Gastroesophageal sphincter (tissue), 3 donors: ENCODE results near the gene ZNF74.

Source experiments
- EP300 ChIP-seq: sonication (generic); formaldehyde crosslinking; IDR thresholded peaks from one replicate; pipeline ENCODE4 v1.6.1; 2017; ENCODE audit warnings: antibody characterized with exemption, mild to moderate bottlenecking
- TF ChIP-seq, protein P1 (sequence below), 4 experiments: fragments of 200-600 bp in 2 of 4; fragments of 450-650 bp in 2 of 4; sonication (generic) in 1 of 4; IDR thresholded peaks; one replicate each; pipeline ENCODE4 v1.5.1; 2017 to 2019; ENCODE audit warnings: antibody characterized with exemption in 4 of 4, mild to moderate bottlenecking in 2 of 4, moderate library complexity in 2 of 4

DNA sequence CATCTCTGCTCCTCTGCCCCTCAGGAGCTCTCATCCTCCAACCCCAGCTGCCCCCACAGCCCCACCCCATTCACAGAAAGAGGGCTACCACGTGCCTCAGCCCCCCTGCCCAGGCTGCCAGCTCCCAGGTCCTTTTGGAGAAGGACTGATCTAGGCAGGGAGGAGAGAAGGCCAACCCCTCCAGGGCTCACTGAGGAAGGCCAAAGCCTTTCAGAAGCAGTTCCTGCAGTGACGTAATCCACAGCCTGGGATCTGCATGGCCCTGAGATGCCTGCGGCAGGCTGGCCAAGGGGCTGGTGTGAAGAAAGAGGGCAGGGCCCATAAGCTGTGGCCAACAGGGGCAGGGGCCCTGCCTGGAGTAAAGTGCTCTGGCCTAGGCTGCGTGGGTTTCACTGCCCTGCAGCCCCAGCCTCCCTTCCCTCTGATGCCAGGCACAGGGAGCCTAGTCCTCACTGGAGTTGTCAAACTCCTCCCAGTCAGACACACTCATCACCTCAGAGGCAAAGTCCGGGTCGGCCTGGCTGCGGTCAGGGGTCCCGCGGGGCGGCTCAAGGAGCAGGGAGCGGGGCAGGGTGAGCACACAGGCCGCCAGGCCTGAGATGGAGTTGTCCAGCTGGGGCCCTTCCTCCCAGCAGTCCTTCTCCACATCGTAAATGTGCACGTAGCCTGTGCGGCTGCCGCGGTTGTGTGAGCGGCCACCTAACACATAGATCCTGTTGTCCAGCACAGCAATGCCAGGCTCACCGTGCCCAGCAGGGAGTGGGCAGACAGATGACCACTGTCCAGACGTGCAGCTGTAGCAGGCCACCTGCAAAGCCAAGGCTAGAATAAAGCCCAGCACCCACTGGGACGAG is 47.9 kb downstream of the ZNF74 start:
- TF ChIP-seq, protein P1, sequence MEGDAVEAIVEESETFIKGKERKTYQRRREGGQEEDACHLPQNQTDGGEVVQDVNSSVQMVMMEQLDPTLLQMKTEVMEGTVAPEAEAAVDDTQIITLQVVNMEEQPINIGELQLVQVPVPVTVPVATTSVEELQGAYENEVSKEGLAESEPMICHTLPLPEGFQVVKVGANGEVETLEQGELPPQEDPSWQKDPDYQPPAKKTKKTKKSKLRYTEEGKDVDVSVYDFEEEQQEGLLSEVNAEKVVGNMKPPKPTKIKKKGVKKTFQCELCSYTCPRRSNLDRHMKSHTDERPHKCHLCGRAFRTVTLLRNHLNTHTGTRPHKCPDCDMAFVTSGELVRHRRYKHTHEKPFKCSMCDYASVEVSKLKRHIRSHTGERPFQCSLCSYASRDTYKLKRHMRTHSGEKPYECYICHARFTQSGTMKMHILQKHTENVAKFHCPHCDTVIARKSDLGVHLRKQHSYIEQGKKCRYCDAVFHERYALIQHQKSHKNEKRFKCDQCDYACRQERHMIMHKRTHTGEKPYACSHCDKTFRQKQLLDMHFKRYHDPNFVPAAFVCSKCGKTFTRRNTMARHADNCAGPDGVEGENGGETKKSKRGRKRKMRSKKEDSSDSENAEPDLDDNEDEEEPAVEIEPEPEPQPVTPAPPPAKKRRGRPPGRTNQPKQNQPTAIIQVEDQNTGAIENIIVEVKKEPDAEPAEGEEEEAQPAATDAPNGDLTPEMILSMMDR (IDR thresholded peaks at IDR 0.05): no peak
- TF ChIP-seq EP300: no peak
